Spleen (tissue), 7 donors: ENCODE results near the gene OMP.

ENCODE experiments used
- POLR2A ChIP-seq, 3 donors: fragments of 450-650 bp; IDR thresholded peaks; one replicate each; pipeline ENCODE4 v1.5.1; 2017; ENCODE audit warnings: antibody characterized with exemption in 3 of 3, mild to moderate bottlenecking in 1 of 3
- TF ChIP-seq, protein P1 (sequence below), 11 experiments: fragments of 200-600 bp in 7 of 11; fragments of 450-650 bp in 4 of 11; sonication (generic) in 4 of 11; IDR thresholded peaks in 8 of 11; conservative IDR thresholded peaks in 3 of 11; 1 replicate in 7 of 11; 2 replicates in 4 of 11; pipeline versions ENCODE4 v1.4.0 to v1.8.0; 2016 to 2021; ENCODE audit warnings: antibody characterized with exemption in 11 of 11, inconsistent platforms in 4 of 11, mild to moderate bottlenecking in 1 of 11
- donor health status: DM: no; HTN: no; CAD: no; lungs with moderate emphysema.
- donor health status: DM: no; HTN: no; CAD: no.
- donor health status: DM: no; HTN: no; CAD: no.

- TF ChIP-seq, protein P1, sequence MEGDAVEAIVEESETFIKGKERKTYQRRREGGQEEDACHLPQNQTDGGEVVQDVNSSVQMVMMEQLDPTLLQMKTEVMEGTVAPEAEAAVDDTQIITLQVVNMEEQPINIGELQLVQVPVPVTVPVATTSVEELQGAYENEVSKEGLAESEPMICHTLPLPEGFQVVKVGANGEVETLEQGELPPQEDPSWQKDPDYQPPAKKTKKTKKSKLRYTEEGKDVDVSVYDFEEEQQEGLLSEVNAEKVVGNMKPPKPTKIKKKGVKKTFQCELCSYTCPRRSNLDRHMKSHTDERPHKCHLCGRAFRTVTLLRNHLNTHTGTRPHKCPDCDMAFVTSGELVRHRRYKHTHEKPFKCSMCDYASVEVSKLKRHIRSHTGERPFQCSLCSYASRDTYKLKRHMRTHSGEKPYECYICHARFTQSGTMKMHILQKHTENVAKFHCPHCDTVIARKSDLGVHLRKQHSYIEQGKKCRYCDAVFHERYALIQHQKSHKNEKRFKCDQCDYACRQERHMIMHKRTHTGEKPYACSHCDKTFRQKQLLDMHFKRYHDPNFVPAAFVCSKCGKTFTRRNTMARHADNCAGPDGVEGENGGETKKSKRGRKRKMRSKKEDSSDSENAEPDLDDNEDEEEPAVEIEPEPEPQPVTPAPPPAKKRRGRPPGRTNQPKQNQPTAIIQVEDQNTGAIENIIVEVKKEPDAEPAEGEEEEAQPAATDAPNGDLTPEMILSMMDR (IDR thresholded peaks at IDR 0.05 in 8 of 11, conservative IDR thresholded peaks at IDR 0.05 in 3 of 11), result no peak
- TF ChIP-seq POLR2A (IDR thresholded peaks at IDR 0.05), result no peak
Measured at GRCh38 chr11:77079666-77080065, 23.0 kb upstream of the OMP start.
